Uterus (tissue), 4 donors: Measurements from ENCODE around the gene EVI5. TPM values are rescaled to one million over a fixed set of nuclear protein-coding genes. Genes with fewer than 3 reads are reported as not detected.

ENCODE experiments used
- DNase-seq, 2 donors: peaks; one replicate each; pipeline ENCODE4 v3.0.0-alpha.2; 2019 to 2020
- H3K27ac ChIP-seq, 2 donors: fragments of 200-600 bp; sonication (generic); 1 replicate in 1 of 2; 2 replicates in 1 of 2; pipeline ENCODE4 v1.5.1; 2016 to 2018
- H3K27me3 ChIP-seq, 2 donors: fragments of 200-600 bp; sonication (generic); one replicate each; pipeline ENCODE4 v1.5.1; 2018 to 2019; ENCODE audit warnings: control low read depth in 1 of 2
- H3K36me3 ChIP-seq, 2 donors: fragments of 200-600 bp; sonication (generic); one replicate each; pipeline ENCODE4 v1.5.1; 2019; ENCODE audit warnings: control low read depth in 1 of 2
- H3K4me1 ChIP-seq, 2 donors: fragments of 200-600 bp; sonication (generic); one replicate each; pipeline ENCODE4 v1.5.1; 2018 to 2019; ENCODE audit warnings: control low read depth in 1 of 2
- H3K4me3 ChIP-seq, 2 donors: fragments of 200-600 bp; sonication (generic); 1 replicate in 1 of 2; 2 replicates in 1 of 2; pipeline ENCODE4 v1.5.1; 2018 to 2019; ENCODE audit warnings: mild to moderate bottlenecking in 1 of 2
- H3K9me3 ChIP-seq, 2 donors: fragments of 200-600 bp; sonication (generic); one replicate each; pipeline ENCODE4 v1.5.1; 2019; ENCODE audit warnings: control low read depth in 1 of 2
- CTCF ChIP-seq, 4 experiments: fragments of 200-600 bp in 2 of 4; fragments of 450-650 bp in 2 of 4; sonication (generic) in 2 of 4; IDR thresholded peaks; one replicate each; pipeline ENCODE4 v1.5.1; 2016 to 2019; ENCODE audit warnings: antibody characterized with exemption in 4 of 4, mild to moderate bottlenecking in 2 of 4, moderate library complexity in 1 of 4
- POLR2A ChIP-seq, 2 donors: fragments of 450-650 bp; IDR thresholded peaks; one replicate each; pipeline ENCODE4 v1.6.1; 2016; ENCODE audit warnings: antibody characterized with exemption in 2 of 2, mild to moderate bottlenecking in 1 of 2, moderate library complexity in 1 of 2
- intact Hi-C: fragments of 100-400 bp; cut with DNase I; formaldehyde crosslinking; loops from one replicate; pipeline ENCODE4 v1.15.1; 2023; ENCODE audit warnings: low total_unique reads
- total RNA-seq, 4 donors: library from RNA; depleted of rRNA in 3 of 4; stranded (reverse); fragments of >200 nt in 3 of 4; gene quantifications; one replicate each; pipeline versions ENCODE4 v1.1.0 to v1.2.4, GENCODE V29; 2014 to 2023
- donor health status: DM: yes; HTN: yes; CAD: no.

Gene EVI5
- total RNA-seq, 4 donors from 2014 or later, result 53.0 to 112 (median 58.4) TPM

GRCh38 chr1:92795166-92795565 lies 10.3 kb upstream of the EVI5 start:
- DNase-seq, result no peak
- no peaks in the 10 kb centered on the region for H3K4me1 ChIP-seq
- no peak overlapping the region for H3K4me3 ChIP-seq
- TF ChIP-seq POLR2A (IDR thresholded peaks at IDR 0.05), result no peak
- TF ChIP-seq CTCF (IDR thresholded peaks at IDR 0.05), result no peak
- no peaks in the 10 kb centered on the region for H3K9me3 ChIP-seq
- H3K27ac ChIP-seq, result no peak overlapping the region
- no peaks in the 10 kb centered on the region for H3K27me3 ChIP-seq
- no peaks in the 10 kb centered on the region for H3K36me3 ChIP-seq
- intact Hi-C loops, result no loop called here

- intact Hi-C loops, result no loop called here
- TF ChIP-seq POLR2A (IDR thresholded peaks at IDR 0.05) (no peak), CTCF (IDR thresholded peaks at IDR 0.05) (no peak)
These were observed 7.5 kb upstream of the EVI5 start for GRCh38 chr1:92792340-92792782.

GRCh38 chr1:92791487-92792066 lies 6.7 kb upstream of the EVI5 start:
- no peak overlapping the region for H3K27ac ChIP-seq
- H3K27me3 ChIP-seq, result no peaks in the 10 kb centered on the region
- H3K36me3 ChIP-seq, result no peaks in the 10 kb centered on the region
- DNase-seq, result no peak
- H3K4me1 ChIP-seq, result no peaks in the 10 kb centered on the region
- H3K9me3 ChIP-seq, result no peaks in the 10 kb centered on the region
- intact Hi-C loops, result no loop called here
- TF ChIP-seq CTCF (IDR thresholded peaks at IDR 0.05) (no peak), POLR2A (IDR thresholded peaks at IDR 0.05) (no peak)
- no peak overlapping the region for H3K4me3 ChIP-seq

More at GRCh38 chr1:92792340-92792782, 7.5 kb upstream of the EVI5 start:
- Histone ChIP-seq H3K4me1 (no peaks in the 10 kb centered on the region), H3K27me3 (no peaks in the 10 kb centered on the region), H3K36me3 (no peaks in the 10 kb centered on the region), H3K9me3 (no peaks in the 10 kb centered on the region), H3K4me3 (no peak overlapping the region), H3K27ac (no peak overlapping the region)
- DNase-seq, result no peak

- H3K36me3 ChIP-seq, result no peaks in the 10 kb centered on the region
- H3K9me3 ChIP-seq, result no peaks in the 10 kb centered on the region
- no peak overlapping the region for H3K27ac ChIP-seq
- no peaks in the 10 kb centered on the region for H3K4me1 ChIP-seq
- intact Hi-C loops, result no loop called here
- TF ChIP-seq CTCF (IDR thresholded peaks at IDR 0.05) (no peak), POLR2A (IDR thresholded peaks at IDR 0.05) (no peak)
- no peak overlapping the region for H3K4me3 ChIP-seq
- no peak for DNase-seq
- no peaks in the 10 kb centered on the region for H3K27me3 ChIP-seq
These were observed 6.0 kb upstream of the EVI5 start for GRCh38 chr1:92790867-92791266.

DNA sequence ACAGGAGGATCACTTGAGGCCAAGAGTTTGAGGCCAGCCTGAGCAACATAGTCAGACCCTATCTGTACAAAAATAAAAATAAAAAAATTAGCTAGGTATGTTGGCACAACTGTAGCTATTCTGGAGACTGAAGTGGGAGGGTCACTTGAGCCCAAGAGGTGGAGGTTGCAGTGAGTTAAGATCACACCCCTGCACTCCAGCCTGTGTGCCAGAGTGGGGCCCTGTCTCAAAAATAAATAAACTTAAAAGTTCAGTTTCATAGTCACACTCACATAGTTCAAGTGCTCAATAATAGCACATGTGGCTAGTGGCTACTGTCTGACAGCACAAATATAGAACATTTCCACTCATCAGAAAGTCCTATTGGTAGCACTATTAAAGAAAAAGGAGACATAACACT lies 5.2 kb upstream of the EVI5 start:
- no peaks in the 10 kb centered on the region for H3K36me3 ChIP-seq
- intact Hi-C loops, result no loop called here
- no peak overlapping the region for H3K4me3 ChIP-seq
- H3K9me3 ChIP-seq, result no peaks in the 10 kb centered on the region
- TF ChIP-seq CTCF (IDR thresholded peaks at IDR 0.05), result no peak
- no peak for TF ChIP-seq POLR2A (IDR thresholded peaks at IDR 0.05)
- DNase-seq, result no peak
- no peaks in the 10 kb centered on the region for H3K27me3 ChIP-seq
- no peak overlapping the region for H3K27ac ChIP-seq
- no peaks in the 10 kb centered on the region for H3K4me1 ChIP-seq
